ENCODE results near the gene ZNF385C.
A peak's percentile ranks its signal among the peaks of the same experiment; 100 is the strongest.
"Not testable (repeated sequence)": the region's sequence is repeated elsewhere in the genome, so short reads cannot be mapped to it uniquely, and the experiment has no call there.

Gene ZNF385C

DNA sequence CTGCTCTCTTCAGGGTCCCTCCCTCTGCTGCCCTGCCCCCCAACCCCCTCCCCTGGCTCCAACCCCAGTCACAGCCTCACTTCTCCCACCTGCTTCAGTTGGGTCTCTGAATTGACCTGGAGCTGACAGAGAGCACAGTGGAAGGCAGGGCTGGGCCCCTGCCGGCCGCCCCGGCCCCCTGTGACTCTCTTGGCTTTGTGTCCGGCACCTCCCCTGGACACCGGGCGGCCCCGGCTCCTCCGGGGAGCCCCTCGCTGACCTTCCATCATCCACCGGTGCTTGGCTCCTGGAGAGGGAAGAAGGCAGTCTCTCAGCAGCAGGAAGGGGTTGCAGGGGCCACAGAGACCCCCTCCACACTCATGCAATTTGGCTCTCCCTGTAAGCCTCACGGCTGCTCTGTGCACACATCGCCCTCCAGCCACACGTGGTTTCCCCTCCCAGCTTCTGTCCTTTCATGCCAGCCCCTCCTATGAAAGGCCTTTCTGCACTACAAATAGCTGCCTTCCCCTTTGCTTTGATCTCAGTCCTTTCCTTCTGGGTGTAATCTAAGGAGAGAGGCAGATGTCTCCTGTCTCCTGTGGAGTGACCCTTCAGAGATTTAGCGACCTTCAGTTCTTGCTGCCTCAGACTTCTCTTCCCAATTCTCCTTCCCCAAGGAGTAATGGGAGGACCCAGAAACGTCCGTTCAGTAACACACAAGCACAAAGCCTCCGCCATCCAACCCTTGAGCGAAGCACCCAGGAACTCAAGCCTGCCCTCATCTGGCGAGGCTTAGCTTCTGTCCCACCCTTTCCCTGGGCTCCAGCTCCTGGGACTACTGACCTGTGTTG lies 70.1 kb downstream of the ZNF385C start:
- no peak for DNase-seq (ENCODE audit: extremely low read depth, low read depth)
- TF ChIP-seq CTCF (IDR thresholded peaks at IDR 0.05; ENCODE audit: low read depth, low read length): peak; percentile 4

DNA sequence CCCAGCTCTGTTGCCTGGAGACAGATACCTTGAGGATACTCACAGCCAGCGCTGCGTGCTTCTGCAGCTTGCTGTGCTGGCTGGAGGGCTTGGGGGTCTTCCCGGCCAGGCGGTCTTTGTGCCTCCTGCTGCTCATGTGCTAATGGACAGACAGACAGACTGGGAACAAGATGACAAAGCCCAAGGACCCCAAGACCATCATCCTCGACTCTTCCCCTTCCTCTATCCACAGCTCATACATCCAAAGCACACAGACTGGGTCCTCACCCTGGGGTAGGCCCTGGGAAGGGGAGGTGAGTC lies 70.7 kb downstream of the ZNF385C start:
- no peak for TF ChIP-seq CTCF (IDR thresholded peaks at IDR 0.05; ENCODE audit: low read depth, low read length)
- no peak for DNase-seq (ENCODE audit: extremely low read depth, low read depth)

DNA sequence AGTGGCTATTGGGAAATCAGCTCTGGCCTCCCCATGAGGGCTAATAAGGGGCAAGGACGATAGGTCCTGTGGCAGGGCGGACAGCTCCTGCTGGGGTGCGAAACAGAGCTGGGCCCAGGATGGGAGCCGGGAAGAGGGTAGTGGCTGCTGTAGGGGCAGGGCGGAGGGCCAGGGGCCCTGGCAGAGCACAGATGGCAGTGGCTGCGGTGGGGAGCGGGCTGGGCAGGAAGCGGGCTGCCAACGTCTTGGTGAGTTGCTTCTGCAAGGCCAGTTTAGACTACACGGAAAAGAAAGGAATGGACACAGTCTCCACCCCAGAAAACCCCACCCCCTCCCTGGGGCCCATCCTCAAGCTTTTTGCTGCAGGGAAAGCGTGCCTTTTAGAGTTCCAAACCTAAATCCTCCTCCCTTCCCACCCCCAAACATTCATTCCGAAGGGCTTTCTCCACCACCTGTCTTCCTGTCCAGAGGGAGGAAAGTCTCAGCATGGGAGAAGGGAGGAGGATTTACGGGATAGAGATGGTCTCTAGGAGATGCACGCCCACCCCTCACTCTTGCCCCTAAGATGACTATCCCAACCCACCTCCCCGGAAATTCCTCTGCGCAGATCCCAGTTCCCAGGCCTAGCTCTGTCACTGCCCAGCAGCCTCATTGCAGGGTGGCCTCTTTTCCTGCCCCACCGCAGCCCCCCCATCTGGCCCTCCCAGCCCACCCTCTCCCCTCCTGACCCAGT lies 71.2 kb downstream of the ZNF385C start:
- DNase-seq (ENCODE audit: extremely low read depth, low read depth): no peak
- TF ChIP-seq CTCF (IDR thresholded peaks at IDR 0.05; ENCODE audit: low read depth, low read length): no peak

- DNase-seq (ENCODE audit: extremely low read depth, low read depth): no peak
- no peak for TF ChIP-seq CTCF (IDR thresholded peaks at IDR 0.05; ENCODE audit: low read depth, low read length)
These were observed 72.3 kb downstream of the ZNF385C start for GRCh38 chr17:42025936-42026335.

DNA sequence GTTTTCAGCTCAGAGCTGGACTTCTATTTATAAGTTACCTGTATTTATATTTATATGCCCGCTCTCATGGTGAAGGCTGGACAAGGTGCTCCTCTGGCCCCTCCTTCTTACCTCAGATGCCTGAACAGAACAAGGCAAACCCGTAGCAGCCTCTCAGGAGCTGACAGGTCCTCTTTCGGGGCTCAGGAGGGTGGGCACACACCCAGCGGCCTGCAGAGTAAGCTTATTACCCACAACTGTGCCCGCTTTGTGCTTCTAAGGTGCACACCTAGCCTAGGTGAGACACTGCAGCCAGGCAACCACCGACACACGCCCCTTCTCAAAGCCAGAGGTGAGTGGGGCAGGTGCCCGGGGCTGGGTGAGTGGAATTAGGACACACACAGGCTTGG lies 73.1 kb downstream of the ZNF385C start:
- no peak for DNase-seq (ENCODE audit: extremely low read depth, low read depth)
- no peak for TF ChIP-seq CTCF (IDR thresholded peaks at IDR 0.05; ENCODE audit: low read depth, low read length)

DNA sequence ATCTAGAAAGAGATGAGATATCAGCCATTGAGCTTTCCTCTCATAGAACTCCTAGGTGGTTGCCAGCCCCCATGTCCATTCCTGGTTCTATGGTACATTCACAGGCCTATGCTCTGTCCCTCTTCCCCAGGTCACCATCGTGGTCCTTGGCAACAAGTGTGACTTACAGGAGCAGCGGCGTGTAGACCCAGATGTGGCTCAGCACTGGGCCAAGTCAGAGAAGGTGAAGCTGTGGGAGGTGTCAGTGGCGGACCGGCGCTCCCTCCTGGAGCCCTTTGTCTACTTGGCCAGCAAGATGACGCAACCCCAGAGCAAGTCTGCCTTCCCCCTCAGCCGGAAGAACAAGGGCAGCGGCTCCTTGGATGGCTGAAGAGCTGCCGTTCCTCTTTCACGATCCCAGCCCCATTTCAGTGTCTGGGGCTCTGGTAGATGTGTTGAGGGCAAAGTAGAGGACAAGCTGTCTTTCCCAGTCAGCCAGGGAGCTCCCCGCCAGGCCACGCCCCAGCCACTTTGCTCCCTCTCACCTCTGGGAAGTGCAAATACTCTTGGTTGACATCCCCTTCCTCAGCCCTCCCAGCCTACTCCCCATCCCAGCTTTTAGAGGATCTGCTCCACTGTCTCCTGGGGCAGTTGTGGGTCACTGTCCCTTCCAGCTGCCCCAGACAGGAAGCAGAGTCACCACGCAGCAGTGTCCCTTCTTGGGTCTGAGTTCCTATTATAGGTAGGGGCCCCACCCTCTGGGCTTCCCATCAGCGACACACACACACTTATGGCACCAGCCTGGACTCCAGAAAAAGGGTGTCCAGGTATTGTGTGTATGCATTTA lies 74.5 kb downstream of the ZNF385C start:
- TF ChIP-seq CTCF (IDR thresholded peaks at IDR 0.05; ENCODE audit: low read depth, low read length): no peak
- no peak for DNase-seq (ENCODE audit: extremely low read depth, low read depth)

- DNase-seq (ENCODE audit: extremely low read depth, low read depth): not testable (repeated sequence)
These were observed 77.4 kb downstream of the ZNF385C start for GRCh38 chr17:42020845-42021244.
